Body of pancreas (tissue), 4 donors: ENCODE measurements around the gene CARF. TPM values are rescaled to one million over a fixed set of nuclear protein-coding genes. Genes with fewer than 3 reads are reported as not detected.
A peak's percentile ranks its signal among the peaks of the same experiment; 100 is the strongest.

ENCODE experiments used
- ATAC-seq: fragments of 150-250 bp; one replicate; pipeline ENCODE4 v1.9.1; 2016
- DNase-seq, 4 donors: peaks; one replicate each; pipeline ENCODE4 v3.0.0-alpha.2; 2019
- H3K27ac ChIP-seq, 4 donors: fragments of 200-600 bp; sonication (generic); 1 replicate in 3 of 4; 2 replicates in 1 of 4; pipeline versions ENCODE4 v1.5.1 to v1.6.1; 2016 to 2019; ENCODE audit warnings: mild to moderate bottlenecking in 1 of 4, mixed read lengths in 1 of 4, moderate library complexity in 1 of 4
- H3K27me3 ChIP-seq, 2 donors: fragments of 200-600 bp; sonication (generic); one replicate each; pipeline ENCODE4 v1.6.0; 2016; ENCODE audit warnings: mild to moderate bottlenecking in 1 of 2
- H3K36me3 ChIP-seq, 2 donors: fragments of 200-600 bp; sonication (generic); replicated peaks in 1 of 2; 2 replicates each; pipeline ENCODE4 v1.5.1; 2016; ENCODE audit warnings: low read depth in 2 of 2; ENCODE audit not compliant: insufficient read depth in 1 of 2
- H3K4me1 ChIP-seq: fragments of 200-600 bp; sonication (generic); one replicate; pipeline ENCODE4 v1.6.0; 2016
- H3K4me3 ChIP-seq, 2 donors: fragments of 200-600 bp; sonication (generic); 1 replicate in 1 of 2; 2 replicates in 1 of 2; pipeline ENCODE4 v1.5.1; 2016 to 2019
- H3K9me3 ChIP-seq, 3 donors: fragments of 200-600 bp; sonication (generic); 1 replicate in 2 of 3; 2 replicates in 1 of 3; pipeline ENCODE4 v1.5.1; 2016
- POLR2A ChIP-seq, 3 donors: fragments of 450-650 bp; IDR thresholded peaks; one replicate each; pipeline ENCODE4 v1.6.1; 2016; ENCODE audit warnings: antibody characterized with exemption in 3 of 3, mild to moderate bottlenecking in 2 of 3
- WGBS, 2 donors: methylation state at CpG; one replicate each; pipeline ENCODE4 v1.1.5; 2017; 5-methylcytosine and 5-hydroxymethylcytosine counted together
- intact Hi-C: fragments of 100-400 bp; cut with DNase I; formaldehyde crosslinking; loops from one replicate; pipeline ENCODE4 v1.15.1; 2023
- total RNA-seq, 2 donors: library from RNA; depleted of rRNA; stranded (reverse); fragments of >200 nt; gene quantifications; one replicate each; pipeline ENCODE4 v1.1.0, GENCODE V29; 2016
- TF ChIP-seq, protein P1 (sequence below), 7 experiments: fragments of 450-650 bp in 4 of 7; fragments of 200-600 bp in 3 of 7; sonication (generic) in 3 of 7; IDR thresholded peaks; one replicate each; pipeline ENCODE4 v1.5.1; 2016 to 2019; ENCODE audit warnings: antibody characterized with exemption in 7 of 7

The CARF gene
- total RNA-seq, 2 donors from 2014 or later = 2.6 to 8.0 TPM

DNA sequence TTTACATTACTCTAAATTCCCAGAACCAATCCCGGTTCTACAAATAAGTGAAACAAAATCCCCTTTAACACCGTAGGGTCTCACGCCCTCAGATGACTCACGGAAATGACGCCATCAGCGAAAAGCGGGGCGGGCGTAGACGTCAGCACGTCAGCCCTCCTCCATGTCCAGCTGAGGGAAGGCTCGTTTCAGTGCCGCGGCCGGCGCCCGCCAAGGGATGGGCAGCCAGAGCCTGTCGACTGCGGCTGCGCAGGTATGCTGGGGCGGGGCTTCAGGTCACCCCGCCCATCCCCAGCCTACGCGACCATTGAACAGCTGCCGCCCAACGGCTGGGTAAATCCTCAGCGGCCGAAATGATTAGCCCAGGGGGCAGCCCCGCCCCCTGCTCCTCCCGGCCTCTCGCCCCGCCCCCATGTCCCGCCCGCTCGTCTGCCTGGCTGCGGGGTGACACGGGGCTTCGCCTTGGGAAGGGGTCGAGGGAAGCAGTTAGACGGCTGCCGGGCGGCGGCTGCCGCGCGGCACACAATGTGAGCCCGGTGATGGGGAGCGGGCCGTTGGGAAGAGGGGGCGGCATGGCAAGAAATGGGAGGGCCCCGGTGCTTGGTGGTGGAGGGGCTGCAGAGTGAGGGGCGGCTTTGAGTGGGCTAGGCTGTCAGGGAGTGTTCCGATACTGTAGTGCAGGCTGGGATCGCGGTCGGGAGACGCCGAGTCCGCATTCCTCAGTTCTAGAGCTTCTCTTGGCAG lies 102.6 kb downstream of the CARF start, which contains the start of gene NBEAL1:
Gene NBEAL1, plus strand, starts transcription at position 420 of the 744 bp plus-strand sequence. CDS start 1,510 bp downstream, outside the sequence.
- Histone ChIP-seq H3K4me3 (peak within 1 kb of the TSS; percentile 68 to 87), H3K4me1 (peaks cover 29% of the 10 kb centered on the region), H3K36me3 (no peaks in the 10 kb centered on the region), H3K27ac (peak within 1 kb of the TSS; percentile 87 to 95 (median 94)), H3K9me3 (no peaks in the 10 kb centered on the region), H3K27me3 (no peaks in the 10 kb centered on the region)
- 0 to 1% methylated on average over 27 to 59 of the region's 59 CpGs for WGBS, 2 donors
- ATAC-seq (peak; percentile 98), DNase-seq (peak; percentile 98 to 99 (median 98))
- TF ChIP-seq, protein P1, sequence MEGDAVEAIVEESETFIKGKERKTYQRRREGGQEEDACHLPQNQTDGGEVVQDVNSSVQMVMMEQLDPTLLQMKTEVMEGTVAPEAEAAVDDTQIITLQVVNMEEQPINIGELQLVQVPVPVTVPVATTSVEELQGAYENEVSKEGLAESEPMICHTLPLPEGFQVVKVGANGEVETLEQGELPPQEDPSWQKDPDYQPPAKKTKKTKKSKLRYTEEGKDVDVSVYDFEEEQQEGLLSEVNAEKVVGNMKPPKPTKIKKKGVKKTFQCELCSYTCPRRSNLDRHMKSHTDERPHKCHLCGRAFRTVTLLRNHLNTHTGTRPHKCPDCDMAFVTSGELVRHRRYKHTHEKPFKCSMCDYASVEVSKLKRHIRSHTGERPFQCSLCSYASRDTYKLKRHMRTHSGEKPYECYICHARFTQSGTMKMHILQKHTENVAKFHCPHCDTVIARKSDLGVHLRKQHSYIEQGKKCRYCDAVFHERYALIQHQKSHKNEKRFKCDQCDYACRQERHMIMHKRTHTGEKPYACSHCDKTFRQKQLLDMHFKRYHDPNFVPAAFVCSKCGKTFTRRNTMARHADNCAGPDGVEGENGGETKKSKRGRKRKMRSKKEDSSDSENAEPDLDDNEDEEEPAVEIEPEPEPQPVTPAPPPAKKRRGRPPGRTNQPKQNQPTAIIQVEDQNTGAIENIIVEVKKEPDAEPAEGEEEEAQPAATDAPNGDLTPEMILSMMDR (IDR thresholded peaks at IDR 0.05) = no peak
- TF ChIP-seq POLR2A (IDR thresholded peaks at IDR 0.05) = peak; percentile 61 to 91 (median 82)
- intact Hi-C loops = no loop called here

DNA sequence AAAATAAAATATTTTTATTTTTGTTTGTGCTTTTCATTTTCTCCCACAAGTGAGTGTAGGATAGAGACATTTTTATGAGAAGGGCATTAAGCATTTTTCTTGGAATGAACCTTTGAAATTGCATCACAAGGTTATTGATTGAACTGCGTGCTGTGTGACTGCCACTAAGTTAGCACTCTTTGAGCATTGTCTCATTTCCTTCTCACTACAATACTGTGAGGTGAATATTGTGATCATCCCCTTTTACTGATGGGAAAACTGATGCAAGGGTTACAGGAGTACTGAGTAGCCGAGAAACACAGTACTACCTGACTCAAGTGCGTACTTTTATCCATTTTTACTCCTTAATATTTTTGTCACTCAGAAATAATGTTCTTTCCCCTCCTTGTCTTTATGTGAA lies 104.6 kb downstream of the CARF start:
- no peaks in the 10 kb centered on the region for H3K36me3 ChIP-seq
- H3K27me3 ChIP-seq = no peaks in the 10 kb centered on the region
- no peaks in the 10 kb centered on the region for H3K9me3 ChIP-seq
- H3K4me1 ChIP-seq = peaks cover 42% of the 10 kb centered on the region
- DNase-seq (no peak), ATAC-seq (no peak)
- WGBS, 2 donors = 36 to 42% methylated on average over 3 of the region's 3 CpGs
- H3K4me3 ChIP-seq = no peak overlapping the region
- H3K27ac ChIP-seq = peak overlapping the region in 3 of 4 donors; percentile 11 to 94 (median 50)
- TF ChIP-seq POLR2A (IDR thresholded peaks at IDR 0.05) = no peak
- TF ChIP-seq, protein P1 (IDR thresholded peaks at IDR 0.05) = no peak
- intact Hi-C loops = no loop called here

DNA sequence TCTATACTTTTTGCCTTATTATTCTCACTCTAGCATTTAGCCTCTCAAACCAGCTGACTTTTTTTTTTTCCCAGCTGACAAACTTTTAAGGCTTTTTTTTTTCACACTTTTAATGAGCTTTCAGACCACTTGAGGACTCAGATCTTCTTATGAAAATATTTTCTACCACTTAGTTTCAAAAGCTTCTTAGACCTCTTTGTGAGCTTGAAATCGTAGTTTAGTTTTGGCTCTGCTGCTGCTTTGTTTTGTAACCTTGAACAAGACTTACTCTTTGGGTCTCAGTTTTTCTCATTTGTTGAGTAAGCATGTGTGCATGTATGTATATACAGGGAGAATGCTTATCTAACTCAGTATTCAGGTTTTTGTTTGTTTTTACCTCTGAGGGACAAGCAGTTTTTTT lies 106.1 kb downstream of the CARF start:
- H3K27ac ChIP-seq = peak overlapping the region in 2 of 4 donors; percentile 8 to 37
- intact Hi-C loops = no loop called here
- WGBS, 2 donors = 0 to 14% methylated on average over 1 of the region's 1 CpG
- ATAC-seq (no peak), DNase-seq (no peak)
- peaks cover 42% of the 10 kb centered on the region for H3K4me1 ChIP-seq
- H3K36me3 ChIP-seq = no peaks in the 10 kb centered on the region
- H3K4me3 ChIP-seq = no peak overlapping the region
- H3K27me3 ChIP-seq = no peaks in the 10 kb centered on the region
- no peak for TF ChIP-seq POLR2A (IDR thresholded peaks at IDR 0.05)
- TF ChIP-seq, protein P1 (IDR thresholded peaks at IDR 0.05) = no peak
- H3K9me3 ChIP-seq = no peaks in the 10 kb centered on the region

DNA sequence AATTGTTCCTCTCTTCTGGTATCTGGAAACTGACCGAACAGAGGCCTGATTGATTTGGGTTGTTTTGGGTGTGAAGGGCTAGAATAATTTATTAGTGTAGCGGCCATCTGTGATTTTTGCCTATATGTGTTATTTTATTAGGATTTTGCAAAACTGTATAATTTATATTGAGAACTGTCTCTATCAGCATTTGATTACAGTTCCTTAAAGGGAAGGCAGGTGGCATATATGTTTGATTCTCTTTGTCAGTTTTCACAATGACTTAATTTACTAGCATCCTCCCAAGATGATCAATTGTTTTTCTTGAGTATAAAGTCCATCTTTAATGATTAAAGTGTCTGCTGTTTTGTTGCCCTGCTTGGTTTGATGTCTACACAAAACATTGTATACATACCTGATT lies 107.1 kb downstream of the CARF start:
- no peaks in the 10 kb centered on the region for H3K27me3 ChIP-seq
- no peaks in the 10 kb centered on the region for H3K36me3 ChIP-seq
- DNase-seq = no peak
- H3K27ac ChIP-seq = no peak overlapping the region
- 55 to 74% methylated on average over 2 of the region's 2 CpGs for WGBS, 2 donors
- H3K9me3 ChIP-seq = no peaks in the 10 kb centered on the region
- TF ChIP-seq, protein P1 (IDR thresholded peaks at IDR 0.05) = peak in 2 of 7 experiments; percentile 7 to 23
- no peak for TF ChIP-seq POLR2A (IDR thresholded peaks at IDR 0.05)
- ATAC-seq = no peak
- intact Hi-C loops = no loop called here
- peaks cover 42% of the 10 kb centered on the region for H3K4me1 ChIP-seq
- no peak overlapping the region for H3K4me3 ChIP-seq
